Panc1 (cell line): ENCODE results near the gene PRR5L.

Experiments used
- TCF7L2 ChIP-seq: IDR thresholded peaks from 2 replicates; pipeline ENCODE4 v1.6.1; 2011; ENCODE audit warnings: mild to moderate bottlenecking, low read depth, low read length, inconsistent platforms
- TF ChIP-seq, protein P1 (sequence below): fragments of 450-650 bp; IDR thresholded peaks from 2 replicates; pipeline ENCODE4 v1.5.1; 2017; ENCODE audit warnings: mild to moderate bottlenecking

DNA sequence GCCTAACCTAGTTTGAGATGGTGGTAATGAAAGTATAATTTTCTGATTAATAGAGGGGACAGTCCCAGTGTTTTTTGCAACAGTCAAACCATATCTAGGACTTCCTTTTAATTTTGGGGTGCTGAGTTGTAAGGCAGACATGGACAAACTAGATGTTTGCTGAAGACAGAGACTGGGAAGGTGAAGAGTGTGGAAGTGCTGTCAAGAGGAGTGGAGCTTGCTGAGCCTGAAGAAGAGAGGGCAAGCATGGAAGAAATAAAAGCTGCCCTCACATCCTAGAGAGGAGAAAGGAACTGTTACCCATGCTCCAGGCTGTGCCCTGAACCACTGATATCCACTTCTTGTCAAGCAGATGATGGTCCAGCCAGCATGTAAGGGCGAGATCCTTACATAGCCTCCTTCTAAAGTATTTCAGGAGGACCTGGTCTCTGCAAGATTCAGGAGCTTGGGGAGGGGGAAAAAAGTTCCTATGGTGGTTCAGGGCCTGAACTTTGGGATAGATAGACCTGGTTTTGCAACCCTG lies 51.4 kb downstream of the PRR5L start:
- no peak for TF ChIP-seq TCF7L2
- TF ChIP-seq, protein P1, sequence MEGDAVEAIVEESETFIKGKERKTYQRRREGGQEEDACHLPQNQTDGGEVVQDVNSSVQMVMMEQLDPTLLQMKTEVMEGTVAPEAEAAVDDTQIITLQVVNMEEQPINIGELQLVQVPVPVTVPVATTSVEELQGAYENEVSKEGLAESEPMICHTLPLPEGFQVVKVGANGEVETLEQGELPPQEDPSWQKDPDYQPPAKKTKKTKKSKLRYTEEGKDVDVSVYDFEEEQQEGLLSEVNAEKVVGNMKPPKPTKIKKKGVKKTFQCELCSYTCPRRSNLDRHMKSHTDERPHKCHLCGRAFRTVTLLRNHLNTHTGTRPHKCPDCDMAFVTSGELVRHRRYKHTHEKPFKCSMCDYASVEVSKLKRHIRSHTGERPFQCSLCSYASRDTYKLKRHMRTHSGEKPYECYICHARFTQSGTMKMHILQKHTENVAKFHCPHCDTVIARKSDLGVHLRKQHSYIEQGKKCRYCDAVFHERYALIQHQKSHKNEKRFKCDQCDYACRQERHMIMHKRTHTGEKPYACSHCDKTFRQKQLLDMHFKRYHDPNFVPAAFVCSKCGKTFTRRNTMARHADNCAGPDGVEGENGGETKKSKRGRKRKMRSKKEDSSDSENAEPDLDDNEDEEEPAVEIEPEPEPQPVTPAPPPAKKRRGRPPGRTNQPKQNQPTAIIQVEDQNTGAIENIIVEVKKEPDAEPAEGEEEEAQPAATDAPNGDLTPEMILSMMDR = no peak
